Transverse colon (tissue), 4 donors: ENCODE measurements around the gene CCR3.

Source experiments
- CTCF ChIP-seq, 5 experiments: fragments of 200-600 bp in 3 of 5; fragments of 450-650 bp in 2 of 5; sonication (generic) in 3 of 5; IDR thresholded peaks; 1 replicate in 2 of 5; 2 replicates in 3 of 5; pipeline ENCODE4 v1.5.1; 2016 to 2017; ENCODE audit warnings: antibody characterized with exemption in 5 of 5, inconsistent platforms in 3 of 5, mild to moderate bottlenecking in 2 of 5, moderate library complexity in 1 of 5
- POLR2A ChIP-seq: fragments of 450-650 bp; IDR thresholded peaks from one replicate; pipeline ENCODE4 v1.6.1; 2016; ENCODE audit warnings: antibody characterized with exemption, mild to moderate bottlenecking, moderate library complexity
- POLR2AphosphoS5 ChIP-seq, 3 donors: sonication (generic); formaldehyde crosslinking; IDR thresholded peaks; one replicate each; pipeline ENCODE4 v1.6.1; 2016; ENCODE audit warnings: antibody characterized with exemption in 3 of 3

- no peak for TF ChIP-seq CTCF (IDR thresholded peaks at IDR 0.05)
- TF ChIP-seq POLR2A, result no peak
- no peak for TF ChIP-seq POLR2AphosphoS5 (IDR thresholded peaks at IDR 0.05)
These were observed 49.3 kb upstream of the CCR3 start for GRCh38 chr3:46192939-46193338.
